GM21360 (cell line): ENCODE results near the gene VPREB3.

Source experiments
- ATAC-seq: cut with Tn5 transposase; IDR thresholded peaks from one replicate; pipeline ENCODE4 v1.9.1; 2021; ENCODE audit warnings: mild to moderate bottlenecking, moderate library complexity; ENCODE audit not compliant: unreplicated experiment

VPREB3 gene

DNA sequence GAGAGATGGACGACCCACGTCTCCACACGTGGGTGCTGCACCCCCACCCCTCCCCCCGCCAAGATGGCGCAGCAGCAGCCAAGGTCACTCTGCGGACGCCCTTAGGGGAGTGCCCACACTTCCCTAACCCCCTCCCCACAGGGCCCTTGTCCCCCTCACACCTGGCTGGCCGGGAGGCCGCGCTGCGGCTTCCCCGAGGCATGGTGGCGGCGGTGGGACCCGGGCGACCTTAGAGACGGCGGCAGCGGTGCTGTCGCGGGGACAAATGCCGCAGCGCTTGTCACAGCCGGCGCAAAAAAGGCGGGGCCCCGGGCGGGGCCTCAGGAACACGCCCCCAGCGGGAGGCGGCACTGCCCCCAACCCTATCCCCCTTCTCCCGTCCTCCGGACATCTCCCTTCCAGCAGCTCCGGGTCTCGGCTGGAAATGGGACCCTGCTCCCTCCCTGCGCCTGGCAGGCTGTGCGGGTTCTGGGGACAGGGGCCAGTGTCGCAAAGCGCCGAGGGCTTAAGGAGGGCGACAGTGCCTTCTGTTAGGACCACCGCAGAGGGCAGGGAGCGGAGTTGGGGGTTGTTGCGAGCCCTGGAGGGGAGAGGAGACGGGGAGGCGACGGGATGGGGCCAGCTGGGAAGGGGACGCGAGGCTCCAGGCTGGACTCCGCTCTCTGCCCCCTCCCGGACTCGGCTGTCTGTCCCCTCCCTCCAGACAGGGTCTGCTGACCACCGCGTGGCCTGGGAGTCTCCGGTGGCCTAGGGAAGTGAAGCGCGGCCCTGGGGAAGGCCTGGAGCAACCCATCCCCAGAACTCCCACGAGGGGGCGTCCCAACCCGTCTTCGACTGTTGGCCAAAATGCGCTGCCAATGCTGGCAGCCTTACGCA lies 13.7 kb upstream of the VPREB3 start, which contains the start of gene CHCHD10:
Gene CHCHD10, minus strand, starts transcription at position 300 of the 876 bp plus-strand sequence. Its CDS starts 98 bp downstream, at position 202.
- no peak for ATAC-seq

DNA sequence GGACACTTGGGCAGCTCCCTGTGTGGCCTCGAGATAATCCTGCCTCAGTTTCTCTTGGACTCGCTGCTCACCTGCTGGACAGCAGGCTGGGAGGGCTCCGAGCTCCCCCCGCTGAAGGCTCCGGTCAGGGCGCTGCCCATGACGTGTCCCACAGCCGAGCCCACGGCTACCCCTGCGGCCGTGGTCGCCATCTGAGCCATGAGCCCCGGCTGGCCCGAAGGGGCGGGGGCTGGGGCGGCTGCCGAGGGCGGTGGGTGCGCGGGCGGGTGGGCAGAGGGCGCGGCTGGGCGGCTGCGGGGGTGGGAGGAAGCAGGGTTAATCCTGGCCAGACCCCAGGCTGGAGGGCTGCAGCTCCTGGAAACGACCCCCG lies 13.1 kb upstream of the VPREB3 start:
- no peak for ATAC-seq

DNA sequence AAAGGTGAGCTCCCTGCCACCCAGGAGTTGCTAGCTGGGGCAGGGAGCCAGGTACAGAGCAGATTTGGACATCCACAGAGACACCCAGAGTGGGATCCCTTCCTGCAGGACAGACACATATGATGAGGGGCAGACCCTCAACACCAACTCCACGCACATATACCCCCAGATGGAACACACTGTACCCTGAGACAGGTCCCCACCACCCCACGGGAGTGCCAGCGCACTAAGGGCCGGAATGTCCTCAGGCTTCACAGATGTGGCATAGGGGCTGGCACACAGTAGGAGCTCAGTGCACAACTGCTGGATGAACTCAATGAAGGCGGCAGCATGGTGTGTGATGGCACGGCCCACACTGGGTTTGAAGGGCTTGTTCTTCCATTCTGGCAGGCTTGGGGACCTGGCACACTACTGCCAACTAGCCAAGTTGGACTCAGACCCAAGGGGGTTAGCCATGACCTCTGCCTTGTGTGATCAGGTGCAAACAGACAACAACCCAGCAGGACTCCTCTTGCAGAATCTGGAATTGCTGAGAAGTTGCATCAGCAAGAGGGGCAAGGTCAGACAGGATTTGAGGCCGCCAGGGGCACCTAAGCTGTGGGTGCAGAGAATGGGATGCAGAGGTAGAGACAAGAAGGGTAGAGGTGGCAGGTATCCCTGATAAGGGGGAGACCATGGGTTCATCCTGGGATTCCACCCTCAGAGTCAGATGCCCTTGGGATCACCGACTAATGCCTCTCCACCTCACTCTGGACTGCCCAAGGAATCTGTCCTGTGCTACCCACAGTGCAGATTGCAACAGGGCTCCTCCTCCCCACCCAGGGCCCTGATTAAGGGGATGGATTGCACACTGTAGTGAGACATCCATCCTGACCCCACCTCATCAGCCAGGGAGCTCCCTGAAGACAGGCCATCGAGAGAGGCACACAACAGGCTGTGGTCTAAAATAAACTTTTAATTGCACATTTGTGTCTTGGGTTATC lies 11.0 kb upstream of the VPREB3 start:
- no peak for ATAC-seq

DNA sequence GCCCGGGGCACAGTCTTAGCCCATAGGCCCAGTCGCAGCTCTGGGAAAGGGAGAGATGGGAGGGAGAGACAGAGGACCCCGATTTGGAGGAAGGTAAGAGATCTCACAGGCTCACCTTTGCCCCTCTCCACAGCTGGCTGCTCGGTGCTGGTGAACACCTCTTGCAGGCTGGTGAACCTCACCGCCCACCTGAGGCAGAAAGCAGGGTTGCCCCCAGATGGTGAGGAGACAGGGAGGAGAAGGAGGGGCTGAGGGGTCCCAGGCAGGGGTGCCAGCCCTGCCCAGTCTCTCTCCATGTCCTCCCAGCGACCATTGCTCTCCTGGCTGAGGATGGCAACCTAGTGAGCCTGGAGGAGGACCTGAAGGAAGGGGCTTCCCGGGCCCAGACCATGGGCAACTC lies 9.7 kb upstream of the VPREB3 start:
- ATAC-seq: no peak

DNA sequence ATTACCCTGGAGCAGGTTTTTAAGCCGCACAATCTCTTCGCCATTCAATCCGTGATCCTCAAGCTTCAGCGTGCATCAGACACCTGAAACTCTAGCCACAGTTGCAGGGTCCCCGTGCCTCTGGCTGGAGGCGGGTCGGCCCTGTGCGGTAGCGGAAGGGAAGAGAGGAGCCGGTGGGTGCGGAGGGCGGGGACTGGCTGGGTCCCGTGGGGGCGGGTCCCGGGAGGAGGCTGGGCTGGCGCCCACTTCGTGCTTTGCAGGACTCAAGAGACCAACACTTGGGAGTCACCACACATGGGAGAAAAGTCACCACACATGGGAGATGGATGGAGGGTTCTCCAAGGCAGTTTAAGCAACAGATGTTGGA lies 9.3 kb upstream of the VPREB3 start:
- ATAC-seq: no peak

DNA sequence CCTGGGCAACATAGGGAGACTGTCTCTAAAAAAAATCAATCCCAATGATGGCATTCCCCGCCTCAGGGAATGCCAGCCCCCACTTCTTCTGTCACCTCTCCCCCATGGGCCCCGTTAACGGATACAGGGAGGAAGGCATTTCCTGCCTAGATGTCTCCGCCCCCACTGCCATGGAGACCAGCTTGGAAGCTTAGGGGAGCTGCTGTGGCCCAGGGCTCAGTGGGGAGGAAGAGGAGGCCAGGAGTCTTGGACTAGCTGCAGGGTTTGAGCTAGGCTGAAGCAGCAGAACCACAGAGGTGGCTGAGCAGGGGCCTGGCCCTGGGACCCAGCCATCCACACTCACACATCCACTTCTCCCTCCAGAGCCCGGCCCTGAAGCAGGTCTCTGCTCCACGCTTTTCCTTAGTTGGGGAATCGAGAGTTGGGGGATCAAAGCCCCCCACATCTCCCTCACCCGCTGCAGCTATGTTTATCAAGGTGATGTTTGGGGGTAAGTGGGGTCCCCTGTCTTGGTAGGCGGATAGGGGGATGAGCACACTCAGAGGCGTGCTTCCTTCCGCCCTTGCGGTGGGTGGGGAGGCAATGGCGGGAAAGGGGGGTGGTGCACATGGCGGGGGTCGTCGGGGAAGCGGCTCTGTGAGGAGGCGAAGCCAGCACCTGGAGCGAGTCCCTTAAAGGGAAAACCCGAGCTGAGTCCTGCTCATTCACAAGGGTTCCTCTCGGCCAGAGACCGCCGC lies 8.8 kb upstream of the VPREB3 start, which contains the start of gene C22orf15:
Gene C22orf15, plus strand, starts transcription at position 149 of the 737 bp plus-strand sequence. Its CDS starts 317 bp downstream, at position 466.
- ATAC-seq: no peak

DNA sequence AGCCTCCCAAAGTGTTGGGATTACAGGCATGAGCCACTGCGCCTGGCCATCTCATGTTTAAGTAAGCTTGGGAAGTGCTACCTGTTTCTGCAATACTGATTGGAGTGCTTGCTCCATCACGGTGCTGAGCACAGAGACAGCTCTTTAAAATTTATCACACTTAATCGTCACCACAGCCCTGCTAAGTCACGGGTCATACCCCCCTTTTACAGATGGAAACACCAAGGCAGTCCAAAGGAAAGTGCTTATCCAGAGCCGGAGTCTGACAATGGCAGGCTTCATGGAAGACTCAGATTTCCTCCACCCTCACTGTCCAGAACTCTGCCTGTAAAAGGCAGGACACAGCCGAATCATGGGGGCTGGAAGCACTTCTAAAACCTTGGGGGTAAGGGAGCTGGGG lies 5.8 kb upstream of the VPREB3 start:
- no peak for ATAC-seq

DNA sequence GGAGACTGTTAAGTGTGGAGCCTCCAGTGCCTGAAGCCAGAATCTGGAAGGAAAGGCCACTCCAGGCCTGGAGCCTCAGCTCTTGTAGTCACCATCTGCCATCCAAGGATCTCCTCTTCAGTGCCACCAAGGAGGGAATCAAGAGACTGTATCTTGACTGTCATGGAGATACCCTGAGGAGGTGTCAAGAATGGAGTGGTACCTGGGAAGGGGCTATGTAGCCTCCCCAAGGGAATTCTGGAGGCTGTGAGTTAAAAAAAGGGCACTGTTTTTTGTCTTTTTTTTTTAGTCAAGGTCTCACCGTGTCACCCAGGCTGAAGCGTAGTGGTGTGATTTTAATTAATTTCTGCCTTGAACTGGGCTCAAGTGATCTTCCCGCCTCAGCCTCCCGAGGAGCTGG lies 5.3 kb upstream of the VPREB3 start:
- ATAC-seq: no peak

DNA sequence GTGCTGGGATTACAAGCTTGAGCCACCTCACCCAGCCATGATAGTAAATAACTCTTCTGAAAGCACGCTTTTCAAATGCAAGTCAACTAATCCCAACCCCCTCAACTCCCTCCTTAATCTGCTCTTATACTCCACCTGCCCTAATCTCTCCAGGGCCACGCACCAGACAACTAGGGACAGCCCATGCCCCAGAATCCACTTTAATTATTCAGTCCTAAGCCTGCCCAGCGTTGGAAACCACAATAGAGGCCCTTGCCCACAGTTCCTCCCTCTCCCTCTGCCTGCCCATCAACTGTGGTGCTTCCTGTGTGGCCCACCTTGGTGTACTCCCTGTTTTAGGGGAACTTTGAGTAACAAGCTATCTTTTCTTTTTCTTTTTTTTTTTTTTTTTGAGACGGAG lies 2.7 kb upstream of the VPREB3 start:
- no peak for ATAC-seq

DNA sequence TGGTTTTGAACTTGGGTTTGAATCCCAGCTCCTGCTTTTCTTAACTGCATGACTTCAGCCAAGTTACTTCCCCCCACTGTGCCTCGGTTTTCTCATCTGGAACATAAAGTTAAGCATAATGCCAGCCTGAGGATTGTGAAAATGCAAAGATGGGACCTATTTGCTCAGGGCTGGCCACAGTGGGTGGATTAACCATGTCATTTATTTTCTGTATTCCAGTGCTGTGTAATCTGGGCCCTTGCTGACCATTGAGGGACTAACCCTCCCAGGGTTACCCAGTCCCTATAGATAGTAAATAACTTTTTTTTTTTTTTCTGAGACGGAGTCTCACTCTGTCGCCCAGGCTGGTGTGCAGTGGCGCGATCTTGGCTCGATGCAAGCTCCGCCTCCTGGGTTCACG lies 1.5 kb upstream of the VPREB3 start:
- no peak for ATAC-seq

DNA sequence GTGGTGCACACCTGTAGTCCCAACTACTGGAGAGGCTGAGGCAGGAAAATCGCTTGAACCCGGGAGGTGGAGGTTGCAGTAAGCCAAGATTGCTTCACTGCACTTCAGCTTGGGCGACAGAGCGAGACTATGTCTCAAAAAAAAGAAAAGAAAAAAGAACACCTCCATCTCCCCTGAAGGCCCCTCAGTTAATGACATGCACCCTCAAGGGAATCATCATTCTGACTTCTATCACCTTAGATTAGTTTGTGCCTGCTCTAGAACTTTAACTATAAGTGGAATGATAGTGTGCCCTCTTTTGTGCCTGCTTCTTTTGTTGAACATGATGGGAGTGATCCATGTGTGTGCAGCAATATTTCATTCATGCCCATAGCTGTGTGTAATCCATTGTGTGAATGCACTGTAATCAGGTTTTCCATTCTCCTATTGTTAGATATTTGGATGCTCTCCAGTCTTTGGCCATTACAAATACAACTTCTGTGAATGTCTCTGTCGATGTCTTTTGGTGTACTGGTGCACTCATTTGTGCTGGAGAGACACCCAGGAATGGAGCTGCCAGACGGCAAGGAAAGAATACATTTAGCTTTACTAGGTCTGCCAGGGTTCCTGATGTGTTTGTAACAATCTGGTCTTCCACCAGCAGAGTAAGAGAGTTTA lies 883 bp upstream of the VPREB3 start:
- no peak for ATAC-seq

DNA sequence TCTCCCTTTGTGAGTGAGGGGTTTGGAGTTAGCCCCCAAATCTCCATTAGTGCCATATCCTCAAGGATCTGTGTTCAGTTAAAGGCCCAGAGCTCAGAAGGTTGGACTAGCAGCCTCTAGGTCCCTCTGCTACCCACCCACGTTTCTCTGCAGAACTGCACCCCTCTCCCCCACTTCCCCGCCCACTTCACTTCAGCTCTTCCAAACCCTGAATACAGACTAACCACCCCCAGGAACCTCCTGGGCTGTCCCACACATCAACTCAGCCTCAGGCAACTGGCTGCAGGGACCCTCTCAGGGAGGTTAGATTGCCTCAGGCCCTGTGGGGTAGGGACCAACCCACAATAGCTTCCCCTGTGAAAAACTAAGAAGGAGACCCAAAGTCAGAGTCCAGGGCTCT lies 840 bp downstream of the VPREB3 start:
- no peak for ATAC-seq

DNA sequence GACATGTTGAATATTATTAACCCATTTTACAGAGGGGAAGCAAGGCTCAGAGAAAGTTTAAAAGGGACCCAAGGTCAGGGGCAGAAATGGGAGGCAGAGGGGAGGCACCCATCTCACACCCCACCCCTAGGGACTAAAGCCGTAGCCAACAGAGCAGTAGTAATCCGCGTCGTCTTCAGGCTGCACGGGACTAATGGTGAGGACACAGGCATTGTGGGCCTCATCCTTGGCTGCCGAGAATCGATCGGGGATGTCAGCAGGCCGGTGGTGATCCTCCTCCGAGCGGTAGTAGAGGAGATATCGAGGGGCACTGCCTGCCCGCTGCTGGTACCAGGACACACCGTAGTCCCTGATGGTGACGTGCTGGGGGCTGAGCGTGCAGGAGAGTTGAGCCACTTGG lies 1.5 kb downstream of the VPREB3 start:
- ATAC-seq: no peak

DNA sequence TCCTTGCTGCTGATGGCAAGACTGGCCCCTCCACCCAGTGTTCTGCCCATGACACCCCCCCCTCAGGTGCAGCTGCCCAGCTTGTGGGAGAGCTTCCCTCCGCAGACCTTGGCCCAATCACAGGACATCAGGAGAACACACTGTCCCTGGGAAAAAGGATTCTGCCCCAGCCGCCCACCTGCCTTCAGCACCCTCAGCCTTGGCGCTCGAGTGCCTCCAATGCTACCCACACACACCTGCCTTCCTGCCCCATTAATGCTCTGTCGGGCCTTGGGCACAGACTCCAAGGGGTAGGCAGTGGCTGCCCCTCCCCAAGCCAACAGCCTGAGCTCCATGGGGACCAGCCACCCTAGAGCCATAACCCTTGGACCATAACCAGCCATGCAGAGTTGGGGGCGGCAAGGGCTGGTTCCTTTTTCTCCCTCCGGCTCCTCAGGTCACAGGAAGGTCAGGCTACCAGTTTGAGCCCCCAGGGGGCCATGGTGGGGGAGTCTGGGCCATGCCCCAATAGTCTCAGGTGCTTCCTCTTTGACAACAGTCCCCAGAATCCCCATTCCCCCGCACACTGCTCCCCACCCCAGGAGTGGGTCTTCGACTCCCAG lies 2.0 kb downstream of the VPREB3 start:
- no peak for ATAC-seq

DNA sequence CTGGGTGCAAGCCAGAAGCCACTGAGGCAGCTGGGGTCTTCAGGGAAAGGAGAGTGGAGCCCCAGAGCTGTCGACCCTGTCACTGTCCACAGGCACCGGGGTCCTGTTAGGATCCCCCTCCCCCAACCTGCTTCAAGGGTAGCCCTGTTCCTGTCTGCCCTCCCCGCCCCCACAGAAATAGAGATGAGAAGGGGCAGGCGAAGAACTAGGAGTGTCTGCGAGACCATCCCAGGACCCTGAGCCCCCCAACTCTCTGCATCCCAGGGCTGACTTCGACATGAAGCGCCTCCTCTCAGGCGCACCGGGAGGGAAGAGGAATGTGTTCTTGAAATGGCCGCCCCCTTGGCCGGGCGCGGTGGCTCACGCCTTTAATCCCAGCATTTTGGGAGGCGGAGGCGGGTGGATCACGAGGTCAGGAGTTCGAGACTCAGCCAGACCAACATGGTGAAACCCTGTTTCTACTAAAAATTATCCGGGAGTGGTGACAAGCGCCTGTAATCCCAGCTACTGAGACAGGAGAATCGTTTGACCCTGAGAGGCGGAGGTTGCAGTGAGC lies 2.7 kb downstream of the VPREB3 start:
- ATAC-seq: no peak

DNA sequence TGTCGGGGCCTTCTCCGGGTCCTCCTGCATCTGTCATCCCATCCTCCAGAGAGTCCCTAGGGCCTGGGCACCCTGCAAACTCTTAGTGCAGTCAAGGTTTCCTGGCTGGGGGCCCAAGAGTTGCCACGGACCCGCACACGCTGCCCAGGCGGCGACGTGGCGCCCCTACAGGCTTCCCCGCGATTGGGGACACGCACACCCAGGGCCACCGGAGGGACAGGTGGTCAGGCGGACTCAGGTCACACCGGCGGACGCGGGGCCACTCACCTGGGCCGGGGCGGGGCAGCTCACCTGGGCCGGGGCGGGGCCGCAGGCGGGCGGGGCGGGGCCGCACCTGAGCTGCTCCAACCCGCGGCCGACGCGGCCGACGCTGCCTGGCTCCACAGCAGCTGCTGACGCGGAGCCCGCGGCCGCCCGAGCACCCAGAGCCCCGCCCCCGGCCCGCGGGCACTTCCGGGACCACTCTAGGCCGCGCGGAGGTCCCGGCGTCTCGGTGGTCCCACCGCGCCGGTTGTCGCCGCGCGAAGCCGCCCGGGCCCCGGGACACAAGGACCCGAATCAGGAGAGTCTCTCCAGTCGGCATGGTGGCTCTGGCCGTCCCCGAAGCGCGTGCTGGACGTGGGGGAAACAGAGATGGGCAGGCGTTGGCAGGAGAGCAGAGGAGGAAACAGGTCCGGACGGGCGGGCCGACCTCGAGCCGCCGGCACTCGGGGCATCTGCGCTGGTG lies 3.3 kb downstream of the VPREB3 start, which contains the start of gene ZNF70:
Gene ZNF70, minus strand, starts transcription at position 399 of the 727 bp plus-strand sequence. CDS start 5,972 bp downstream, outside the sequence.
- ATAC-seq: peak; percentile 57

DNA sequence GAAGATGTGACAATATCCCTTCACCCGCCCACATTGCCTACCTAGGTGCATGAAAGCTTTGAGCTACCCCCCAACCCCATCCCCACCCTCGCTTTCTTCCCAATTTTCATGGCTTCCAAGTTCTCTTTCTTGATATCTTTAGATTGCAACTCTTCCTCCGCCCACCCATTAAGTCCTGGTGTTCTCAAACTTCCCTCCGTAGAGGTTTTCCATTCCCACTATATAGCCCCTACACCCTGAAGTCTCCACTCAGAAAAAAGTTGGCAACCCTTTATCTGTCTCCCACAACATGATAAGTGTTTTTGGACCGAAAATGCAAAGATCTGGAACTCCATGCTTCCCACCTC lies 3.9 kb downstream of the VPREB3 start:
- no peak for ATAC-seq

DNA sequence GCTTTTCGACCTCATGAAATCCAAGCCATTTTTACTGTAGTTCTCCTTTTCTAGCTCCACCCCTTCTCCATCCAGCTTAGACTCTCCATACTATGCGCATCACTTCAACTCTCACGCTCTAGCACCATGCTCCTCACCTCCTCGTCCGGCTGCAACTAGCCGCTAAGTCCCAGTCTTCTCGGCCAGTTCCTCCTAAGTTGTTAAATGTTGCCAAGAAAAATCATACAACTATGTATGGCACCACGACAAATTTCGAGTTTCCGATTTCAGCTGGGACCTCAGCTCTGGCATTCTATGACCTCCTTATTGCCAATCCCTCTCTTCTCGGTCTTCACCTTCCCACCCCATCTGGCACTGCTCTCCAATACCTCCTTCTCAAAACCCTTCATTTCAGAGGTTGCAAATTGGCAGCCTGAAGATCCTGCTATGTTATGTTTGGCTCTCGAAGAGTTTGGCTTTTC lies 4.4 kb downstream of the VPREB3 start:
- no peak for ATAC-seq

DNA sequence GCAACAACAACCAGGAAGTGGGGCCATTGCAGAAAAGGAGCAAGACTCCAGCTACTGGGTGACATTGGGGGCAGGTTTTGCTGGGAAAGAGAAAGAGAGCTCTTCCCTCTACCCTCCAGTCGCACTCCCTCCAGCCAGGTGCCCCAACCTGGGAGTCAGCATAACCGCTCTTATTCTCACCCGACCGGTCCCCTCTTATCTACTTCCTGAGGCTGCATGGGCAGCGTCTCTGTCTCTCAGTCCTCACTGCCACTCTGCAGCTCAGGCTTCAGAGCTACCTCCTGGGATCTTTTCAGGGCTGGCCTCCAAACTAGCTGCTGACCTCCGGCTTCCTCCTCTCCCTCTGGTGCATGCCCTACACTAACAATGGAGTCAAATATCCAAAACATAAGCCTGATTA lies 8.4 kb downstream of the VPREB3 start:
- ATAC-seq: no peak
